ENCODE measurements around the gene C2CD3.
"Not testable (repeated sequence)": the region's sequence is repeated elsewhere in the genome, so short reads cannot be mapped to it uniquely, and the experiment has no call there.

Gene C2CD3

DNA sequence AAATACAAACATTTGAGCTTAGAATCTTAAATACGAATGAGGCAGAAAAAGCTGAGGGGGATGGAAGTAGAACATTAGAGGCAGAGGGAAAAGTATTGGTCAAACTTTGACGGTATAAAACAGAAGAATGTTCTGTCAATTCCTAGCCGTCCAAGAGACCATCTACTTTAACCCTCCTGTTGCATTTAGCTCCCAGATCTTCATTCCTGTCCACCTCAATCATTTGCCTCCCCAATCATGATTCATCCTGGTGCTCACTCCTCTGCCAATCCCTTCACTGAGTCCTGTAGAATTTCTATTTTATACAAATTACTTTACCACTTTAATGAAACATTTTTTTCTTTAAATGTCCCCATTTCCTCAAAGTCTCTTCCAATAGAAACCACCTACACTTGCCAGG is 28.2 kb downstream of the C2CD3 start:
- Histone ChIP-seq H3K27me3 (no peaks in the 10 kb centered on the region), H3K4me1 (no peaks in the 10 kb centered on the region), H3K9me3 (no peaks in the 10 kb centered on the region), H3K9ac (no peak overlapping the region), H3K4me2 (no peak overlapping the region), H3K36me3 (peaks cover 42% of the 10 kb centered on the region), H3K4me3 (no peak overlapping the region), H3K27ac (no peak overlapping the region), H4K20me1 (no peaks in the 10 kb centered on the region)
- no peak for TF ChIP-seq Cebpa-rat (IDR thresholded peaks at IDR 0.05)

GRCh38 chr11:74141908-74142307 is 28.9 kb downstream of the C2CD3 start:
- no peak overlapping the region for H3K27ac ChIP-seq
- no peaks in the 10 kb centered on the region for H4K20me1 ChIP-seq
- H3K9me3 ChIP-seq: no peaks in the 10 kb centered on the region
- H3K4me1 ChIP-seq: no peaks in the 10 kb centered on the region
- no peak overlapping the region for H3K9ac ChIP-seq
- no peak for TF ChIP-seq Cebpa-rat (IDR thresholded peaks at IDR 0.05)
- H3K4me3 ChIP-seq: no peak overlapping the region
- H3K27me3 ChIP-seq: no peaks in the 10 kb centered on the region
- no peak overlapping the region for H3K4me2 ChIP-seq
- peaks cover 42% of the 10 kb centered on the region for H3K36me3 ChIP-seq

GRCh38 chr11:74141241-74141695 is 29.5 kb downstream of the C2CD3 start:
- Histone ChIP-seq H3K4me3 (no peak overlapping the region), H4K20me1 (no peaks in the 10 kb centered on the region), H3K27ac (no peak overlapping the region), H3K27me3 (no peaks in the 10 kb centered on the region), H3K4me2 (no peak overlapping the region), H3K9ac (no peak overlapping the region), H3K9me3 (no peaks in the 10 kb centered on the region), H3K36me3 (peaks cover 46% of the 10 kb centered on the region), H3K4me1 (no peaks in the 10 kb centered on the region)
- no peak for TF ChIP-seq Cebpa-rat (IDR thresholded peaks at IDR 0.05)

- not testable (repeated sequence) for H3K9me3 ChIP-seq, H3K4me2 ChIP-seq, H3K9ac ChIP-seq, H3K4me1 ChIP-seq, H3K27me3 ChIP-seq, H3K4me3 ChIP-seq, H4K20me1 ChIP-seq, H3K27ac ChIP-seq
- peaks cover 52% of the 10 kb centered on the region for H3K36me3 ChIP-seq
These were observed 30.8 kb downstream of the C2CD3 start for GRCh38 chr11:74139919-74140431.

DNA sequence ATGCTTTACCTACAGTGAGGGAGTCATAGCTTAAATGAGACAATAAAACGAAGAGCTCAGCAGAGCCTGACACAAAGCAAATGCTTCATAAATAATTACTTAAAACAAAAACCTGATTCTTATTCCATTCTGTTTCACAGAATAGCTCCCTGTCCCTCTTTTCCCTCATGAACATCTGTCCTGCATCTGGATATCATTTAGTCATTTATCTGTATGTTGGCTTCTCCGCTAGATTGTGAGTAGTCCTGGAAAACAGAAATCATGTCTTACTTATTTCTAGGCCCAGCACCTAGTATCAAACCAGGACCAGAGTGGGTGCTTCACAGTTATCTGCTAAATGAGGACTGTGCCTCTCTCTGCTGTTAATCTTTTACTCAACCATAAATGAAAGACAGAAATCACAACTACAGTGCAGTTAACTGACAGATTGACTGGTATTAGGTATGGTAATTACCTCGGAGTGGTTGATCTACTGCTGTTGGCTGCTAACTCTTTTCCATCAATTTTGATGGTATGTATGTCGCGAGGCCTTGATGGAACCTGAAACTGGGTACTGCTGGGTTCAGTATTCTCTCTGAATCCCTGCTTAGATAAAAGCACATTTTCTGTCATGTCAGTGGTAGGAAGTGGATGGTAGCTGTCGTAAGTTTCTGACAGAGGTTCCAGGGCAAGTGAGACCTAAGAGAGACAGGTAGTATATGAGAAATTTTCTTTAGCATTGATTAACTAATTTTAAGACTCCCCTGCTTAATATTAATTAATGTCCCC is 31.5 kb downstream of the C2CD3 start:
- no peaks in the 10 kb centered on the region for H3K9me3 ChIP-seq
- no peaks in the 10 kb centered on the region for H4K20me1 ChIP-seq
- no peak overlapping the region for H3K4me3 ChIP-seq
- no peaks in the 10 kb centered on the region for H3K4me1 ChIP-seq
- no peak overlapping the region for H3K27ac ChIP-seq
- TF ChIP-seq Cebpa-rat (IDR thresholded peaks at IDR 0.05): no peak
- no peak overlapping the region for H3K9ac ChIP-seq
- H3K27me3 ChIP-seq: no peaks in the 10 kb centered on the region
- H3K4me2 ChIP-seq: no peak overlapping the region
- peaks cover 53% of the 10 kb centered on the region for H3K36me3 ChIP-seq

GRCh38 chr11:74138572-74138971 is 32.2 kb downstream of the C2CD3 start:
- TF ChIP-seq Cebpa-rat (IDR thresholded peaks at IDR 0.05): no peak
- H3K4me2 ChIP-seq: no peak overlapping the region

DNA sequence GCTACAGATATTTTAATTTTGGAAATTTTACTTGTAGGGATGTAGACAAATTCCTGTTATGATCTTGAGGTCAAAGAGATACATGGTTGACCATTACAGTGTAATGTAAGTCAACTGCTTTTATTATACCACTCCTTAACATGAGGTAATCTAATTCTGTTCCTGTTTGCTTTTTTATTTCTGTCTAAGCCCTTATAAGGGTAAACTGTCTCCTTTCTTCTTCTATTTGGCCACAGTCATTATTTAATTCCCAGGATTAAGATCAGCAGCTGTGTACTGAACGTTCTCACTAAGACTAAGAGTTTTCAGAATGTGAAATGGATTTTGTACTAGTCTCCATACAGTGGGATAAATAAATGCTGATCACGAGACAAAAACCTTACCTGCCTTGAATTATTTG is 32.8 kb downstream of the C2CD3 start:
- H3K27ac ChIP-seq: no peak overlapping the region
- H3K4me1 ChIP-seq: no peaks in the 10 kb centered on the region
- H3K9ac ChIP-seq: no peak overlapping the region
- no peak for TF ChIP-seq Cebpa-rat (IDR thresholded peaks at IDR 0.05)
- no peaks in the 10 kb centered on the region for H3K9me3 ChIP-seq
- H3K4me2 ChIP-seq: no peak overlapping the region
- H3K36me3 ChIP-seq: peaks cover 66% of the 10 kb centered on the region
- H4K20me1 ChIP-seq: no peaks in the 10 kb centered on the region
- no peaks in the 10 kb centered on the region for H3K27me3 ChIP-seq
- no peak overlapping the region for H3K4me3 ChIP-seq

More at GRCh38 chr11:74138572-74138971, 32.2 kb downstream of the C2CD3 start:
- Histone ChIP-seq H4K20me1 (no peaks in the 10 kb centered on the region), H3K36me3 (peaks cover 61% of the 10 kb centered on the region), H3K4me3 (no peak overlapping the region), H3K9ac (no peak overlapping the region), H3K4me1 (no peaks in the 10 kb centered on the region), H3K27me3 (no peaks in the 10 kb centered on the region), H3K27ac (no peak overlapping the region), H3K9me3 (no peaks in the 10 kb centered on the region)

GRCh38 chr11:74135127-74135840 is 35.5 kb downstream of the C2CD3 start:
- Histone ChIP-seq H3K27ac (no peak overlapping the region), H4K20me1 (no peaks in the 10 kb centered on the region), H3K4me1 (no peaks in the 10 kb centered on the region), H3K9ac (no peak overlapping the region), H3K4me3 (no peak overlapping the region), H3K36me3 (peaks cover 92% of the 10 kb centered on the region), H3K27me3 (no peaks in the 10 kb centered on the region), H3K4me2 (no peak overlapping the region), H3K9me3 (peaks cover 14% of the 10 kb centered on the region)
- TF ChIP-seq Cebpa-rat (IDR thresholded peaks at IDR 0.05): no peak

DNA sequence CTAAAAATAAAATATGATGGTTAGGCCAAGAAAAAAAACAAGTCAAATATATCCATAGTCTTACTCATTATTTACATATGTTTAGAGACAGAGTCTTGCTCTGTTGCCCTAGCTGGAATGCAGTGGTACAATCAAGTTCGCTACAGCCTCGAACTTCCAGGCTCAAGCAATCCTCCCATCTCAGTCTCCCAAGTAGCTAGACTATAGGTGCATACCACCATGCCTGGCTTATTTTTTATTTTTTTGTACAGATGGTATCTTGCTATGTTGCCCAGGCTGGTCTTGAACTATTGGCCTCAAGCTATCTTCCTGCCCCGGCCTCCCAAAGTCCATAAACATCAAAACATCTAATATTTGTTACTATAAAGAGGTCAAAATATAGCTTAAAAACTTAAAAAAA is 36.1 kb downstream of the C2CD3 start:
- H3K36me3 ChIP-seq: peaks cover 93% of the 10 kb centered on the region
- H4K20me1 ChIP-seq: no peaks in the 10 kb centered on the region
- no peak overlapping the region for H3K4me3 ChIP-seq
- H3K27ac ChIP-seq: no peak overlapping the region
- no peaks in the 10 kb centered on the region for H3K4me1 ChIP-seq
- no peak for TF ChIP-seq Cebpa-rat (IDR thresholded peaks at IDR 0.05)
- H3K9me3 ChIP-seq: peaks cover 21% of the 10 kb centered on the region
- H3K9ac ChIP-seq: no peak overlapping the region
- no peaks in the 10 kb centered on the region for H3K27me3 ChIP-seq
- H3K4me2 ChIP-seq: no peak overlapping the region

DNA sequence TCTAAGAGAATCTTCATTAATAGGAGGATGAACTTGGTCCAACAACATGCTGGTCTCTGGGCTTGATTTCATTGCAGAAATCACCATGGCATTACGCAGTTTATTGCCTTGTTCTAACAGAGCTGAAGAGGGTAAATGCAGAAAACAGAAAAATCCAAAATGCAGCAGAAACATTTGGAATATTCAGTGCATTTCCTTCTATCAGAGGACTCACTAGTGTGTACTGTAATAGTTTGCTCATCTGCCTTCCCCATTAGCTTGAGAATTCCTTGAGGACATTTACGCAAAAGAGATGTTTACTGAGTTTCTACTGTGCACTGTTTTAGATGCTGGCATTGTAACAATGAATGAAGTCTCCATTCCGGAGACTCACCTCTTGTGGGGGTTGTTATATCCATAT is 37.4 kb downstream of the C2CD3 start:
- no peaks in the 10 kb centered on the region for H4K20me1 ChIP-seq
- peaks cover 86% of the 10 kb centered on the region for H3K36me3 ChIP-seq
- H3K4me2 ChIP-seq: no peak overlapping the region
- no peak overlapping the region for H3K27ac ChIP-seq
- no peaks in the 10 kb centered on the region for H3K27me3 ChIP-seq
- no peak overlapping the region for H3K4me3 ChIP-seq
- H3K4me1 ChIP-seq: no peaks in the 10 kb centered on the region
- TF ChIP-seq Cebpa-rat (IDR thresholded peaks at IDR 0.05): no peak
- H3K9ac ChIP-seq: no peak overlapping the region
- H3K9me3 ChIP-seq: peaks cover 22% of the 10 kb centered on the region

Measured in BLaER1 (cell line).